B cell (primary cell): ENCODE data around the gene KATNAL2. TPM values are rescaled to one million over a fixed set of nuclear protein-coding genes. Genes with fewer than 3 reads are reported as not detected.
A peak's percentile ranks its signal among the peaks of the same experiment; 100 is the strongest.

Experiments used
- ATAC-seq: fragments of 200-7000 bp; cut with Tn5 transposase; one replicate; pipeline ENCODE4 v1.10.0; 2021; ENCODE audit warnings: low read depth, mild to moderate bottlenecking, moderate number of reproducible peaks, moderate library complexity
- CTCF ChIA-PET: fragments of 350-600 bp; sonication (Branson Sonifier 250); formaldehyde crosslinking; loops from one replicate; lab custom pipeline; 2021; ENCODE audit warnings: antibody characterized with exemption, inconsistent platforms; lab: Charles Lee
- POLR2A ChIA-PET: fragments of 350-600 bp; sonication (Branson Sonifier 250); formaldehyde crosslinking; loops from one replicate; lab custom pipeline; 2021; ENCODE audit warnings: antibody characterized with exemption; lab: Charles Lee
- DNase-seq: peaks from one replicate; pipeline ENCODE4 v3.0.0; 2013
- H2AFZ ChIP-seq: 2 replicates; pipeline ENCODE4 v1.6.1; 2012; ENCODE audit warnings: mild to moderate bottlenecking, low read depth, low read length; ENCODE audit not compliant: insufficient read depth, poor library complexity, severe bottlenecking
- H3K27ac ChIP-seq, 2 donors: 1 replicate in 1 of 2; 2 replicates in 1 of 2; pipeline ENCODE4 v1.5.1; 2012 to 2013; ENCODE audit warnings: low read length in 2 of 2, mild to moderate bottlenecking in 2 of 2, moderate library complexity in 1 of 2
- H3K27me3 ChIP-seq, 4 experiments: fragments of 200-600 bp in 1 of 4; sonication (generic) in 1 of 4; replicated peaks in 1 of 4; 1 replicate in 2 of 4; 2 replicates in 2 of 4; pipeline versions ENCODE4 v1.6.1 to v1.7.0; 2013 to 2016; ENCODE audit warnings: low read length in 3 of 4, mild to moderate bottlenecking in 2 of 4, mixed read lengths in 1 of 4, moderate library complexity in 1 of 4; ENCODE audit not compliant: insufficient read depth in 4 of 4, control insufficient read depth in 3 of 4; ENCODE audit errors: control extremely low read depth in 1 of 4
- H3K36me3 ChIP-seq, 2 experiments: replicated peaks in 1 of 2; 1 replicate in 1 of 2; 2 replicates in 1 of 2; pipeline versions ENCODE4 v1.6.1 to v1.7.1; 2013; ENCODE audit warnings: low read length in 1 of 2; ENCODE audit not compliant: insufficient read depth in 2 of 2, control insufficient read depth in 1 of 2; ENCODE audit errors: control extremely low read depth in 1 of 2, extremely low read depth in 1 of 2
- H3K4me1 ChIP-seq, 2 donors: fragments of 200-600 bp in 1 of 2; sonication (generic) in 1 of 2; 1 replicate in 1 of 2; 2 replicates in 1 of 2; pipeline versions ENCODE4 v1.5.1 to v1.6.1; 2013 to 2017; ENCODE audit warnings: low read length in 2 of 2; ENCODE audit not compliant: control insufficient read depth in 2 of 2, insufficient read depth in 2 of 2
- H3K4me2 ChIP-seq: replicated peaks from 2 replicates; pipeline ENCODE3; 2012; ENCODE audit warnings: mild to moderate bottlenecking, low read depth, low read length; ENCODE audit not compliant: poor library complexity, severe bottlenecking
- H3K4me3 ChIP-seq, 5 experiments: fragments of 200-600 bp in 1 of 5; sonication (generic) in 1 of 5; 1 replicate in 3 of 5; 2 replicates in 2 of 5; pipeline versions ENCODE4 v1.5.1 to v1.7.0; 2011 to 2016; ENCODE audit warnings: low read length in 4 of 5, mild to moderate bottlenecking in 4 of 5, low read depth in 2 of 5, control low read depth in 1 of 5, moderate library complexity in 1 of 5; ENCODE audit not compliant: insufficient read depth in 1 of 5; ENCODE audit errors: control extremely low read depth in 1 of 5, extremely low read depth in 1 of 5
- H3K79me2 ChIP-seq: fragments of 200-600 bp; sonication (generic); one replicate; pipeline ENCODE4 v1.6.0; 2016; ENCODE audit warnings: low read length; ENCODE audit not compliant: control insufficient read depth, insufficient read depth
- H3K9ac ChIP-seq: fragments of 200-600 bp; sonication (generic); 2 replicates; pipeline ENCODE4 v1.6.1; 2017; ENCODE audit warnings: mild to moderate bottlenecking, low read length, moderate library complexity
- H3K9me3 ChIP-seq, 3 donors: one replicate each; pipeline versions ENCODE4 v1.6.1 to v1.7.1; 2013; ENCODE audit warnings: low read length in 2 of 3; ENCODE audit not compliant: control insufficient read depth in 2 of 3, insufficient read depth in 1 of 3; ENCODE audit errors: control extremely low read depth in 1 of 3
- H4K20me1 ChIP-seq: 2 replicates; pipeline ENCODE4 v1.6.0; 2012; ENCODE audit warnings: mild to moderate bottlenecking, low read length; ENCODE audit not compliant: insufficient read depth, control insufficient read depth, poor library complexity, severe bottlenecking
- H3K27ac Mint-ChIP-seq: one replicate; pipeline ENCODE4 v1.8.0; 2021; ENCODE audit warnings: mixed read lengths
- H3K27me3 Mint-ChIP-seq: one replicate; pipeline ENCODE4 v1.8.0; 2021; ENCODE audit warnings: mixed read lengths
- H3K4me1 Mint-ChIP-seq: one replicate; pipeline ENCODE4 v1.8.0; 2021; ENCODE audit warnings: mixed read lengths
- H3K4me3 Mint-ChIP-seq: one replicate; pipeline ENCODE4 v1.8.0; 2021; ENCODE audit warnings: mixed read lengths
- H3K9me3 Mint-ChIP-seq: one replicate; pipeline ENCODE4 v1.8.0; 2022; ENCODE audit warnings: mixed read lengths; ENCODE audit not compliant: insufficient read depth
- EZH2 ChIP-seq: IDR thresholded peaks from 2 replicates; pipeline ENCODE4 v1.6.1; 2012; ENCODE audit warnings: borderline replicate concordance, low read depth, mild to moderate bottlenecking, moderate library complexity, low read length; ENCODE audit not compliant: insufficient read depth, poor library complexity, severe bottlenecking
- WGBS: methylation state at CpG from one replicate; pipeline ENCODE4 v1.1.5; 2013; ENCODE audit warnings: missing lambda C conversion rate; ENCODE audit not compliant: insufficient coverage; 5-methylcytosine and 5-hydroxymethylcytosine counted together
- intact Hi-C: fragments of 100-400 bp; cut with micrococcal nuclease; formaldehyde crosslinking; loops from one replicate; pipeline ENCODE4 v1.10.0; 2022
- polyA plus RNA-seq: library from polyadenylated mRNA; depleted of rRNA; stranded (reverse); fragments of >200 nt; gene quantifications from 2 replicates; pipeline ENCODE4 v1.2.3, GENCODE V29; 2012
- total RNA-seq, 2 donors: library from RNA; stranded (reverse); fragments of 120-200 nt in 1 of 2; gene quantifications; 1 replicate in 1 of 2; 2 replicates in 1 of 2; pipeline versions ENCODE4 v1.2.3 to v1.2.4, GENCODE V29; 2013 to 2022
- TF ChIP-seq, protein P1 (sequence below): fragments of 200-600 bp; IDR thresholded peaks from one replicate; pipeline ENCODE4 v1.8.0; 2022; ENCODE audit warnings: antibody characterized with exemption, mild to moderate bottlenecking

Gene KATNAL2
- total and polyA plus RNA-seq, 2 donors (not counting 1 experiment from before 2014, with no cell fraction given), result 1.3 to 3.1 TPM

DNA sequence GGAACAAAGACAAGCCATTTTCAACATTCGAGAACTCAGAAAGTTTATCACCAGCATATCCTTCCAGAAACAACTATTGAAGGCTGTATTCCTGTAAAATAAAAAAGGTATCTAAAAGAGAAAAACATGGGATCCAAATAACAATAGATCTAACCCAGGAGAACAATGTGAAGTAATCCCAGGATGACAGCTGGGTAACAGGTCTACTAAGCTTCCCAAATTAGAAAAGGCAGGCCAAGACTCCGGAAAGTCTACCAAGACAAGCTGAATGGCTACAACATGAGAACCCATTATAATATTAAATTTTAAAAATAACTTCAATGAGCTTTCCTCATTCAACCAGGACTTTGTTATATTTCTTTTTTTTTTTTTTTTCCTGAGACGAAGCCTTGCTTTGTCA is 6.5 kb upstream of the KATNAL2 start:
- Histone ChIP-seq H3K9me3 (no peaks in the 10 kb centered on the region), H4K20me1 (peaks cover 11% of the 10 kb centered on the region), H3K4me3 (no peak overlapping the region), H2AFZ (no peak overlapping the region), H3K4me1 (peaks cover 2 to 7% of the 10 kb centered on the region in 2 donors), H3K27me3 (no peaks in the 10 kb centered on the region), H3K9ac (no peak overlapping the region), H3K36me3 (no peaks in the 10 kb centered on the region), H3K79me2 (peaks cover 84% of the 10 kb centered on the region), H3K4me2 (no peak overlapping the region), H3K27ac (no peak overlapping the region)
- DNase-seq, result no peak
- Mint-ChIP-seq H3K27ac (no peak overlapping the region), H3K9me3 (no peaks in the 10 kb centered on the region), H3K27me3 (no peaks in the 10 kb centered on the region), H3K4me3 (no peak overlapping the region), H3K4me1 (peaks cover 34% of the 10 kb centered on the region)
- ChIA-PET CTCF (interaction anchor here (0.7 kb wide), 1 partner anchor 224 kb away, joined by 3 read pairs; no protein-coding TSS in a partner anchor), POLR2A (no interaction called here)
- TF ChIP-seq EZH2, result no peak
- TF ChIP-seq, protein P1, sequence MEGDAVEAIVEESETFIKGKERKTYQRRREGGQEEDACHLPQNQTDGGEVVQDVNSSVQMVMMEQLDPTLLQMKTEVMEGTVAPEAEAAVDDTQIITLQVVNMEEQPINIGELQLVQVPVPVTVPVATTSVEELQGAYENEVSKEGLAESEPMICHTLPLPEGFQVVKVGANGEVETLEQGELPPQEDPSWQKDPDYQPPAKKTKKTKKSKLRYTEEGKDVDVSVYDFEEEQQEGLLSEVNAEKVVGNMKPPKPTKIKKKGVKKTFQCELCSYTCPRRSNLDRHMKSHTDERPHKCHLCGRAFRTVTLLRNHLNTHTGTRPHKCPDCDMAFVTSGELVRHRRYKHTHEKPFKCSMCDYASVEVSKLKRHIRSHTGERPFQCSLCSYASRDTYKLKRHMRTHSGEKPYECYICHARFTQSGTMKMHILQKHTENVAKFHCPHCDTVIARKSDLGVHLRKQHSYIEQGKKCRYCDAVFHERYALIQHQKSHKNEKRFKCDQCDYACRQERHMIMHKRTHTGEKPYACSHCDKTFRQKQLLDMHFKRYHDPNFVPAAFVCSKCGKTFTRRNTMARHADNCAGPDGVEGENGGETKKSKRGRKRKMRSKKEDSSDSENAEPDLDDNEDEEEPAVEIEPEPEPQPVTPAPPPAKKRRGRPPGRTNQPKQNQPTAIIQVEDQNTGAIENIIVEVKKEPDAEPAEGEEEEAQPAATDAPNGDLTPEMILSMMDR, result no peak
- intact Hi-C loops, result no loop called here
- 100% methylated on average over 1 of the region's 3 CpGs for WGBS
- no peak for ATAC-seq

DNA sequence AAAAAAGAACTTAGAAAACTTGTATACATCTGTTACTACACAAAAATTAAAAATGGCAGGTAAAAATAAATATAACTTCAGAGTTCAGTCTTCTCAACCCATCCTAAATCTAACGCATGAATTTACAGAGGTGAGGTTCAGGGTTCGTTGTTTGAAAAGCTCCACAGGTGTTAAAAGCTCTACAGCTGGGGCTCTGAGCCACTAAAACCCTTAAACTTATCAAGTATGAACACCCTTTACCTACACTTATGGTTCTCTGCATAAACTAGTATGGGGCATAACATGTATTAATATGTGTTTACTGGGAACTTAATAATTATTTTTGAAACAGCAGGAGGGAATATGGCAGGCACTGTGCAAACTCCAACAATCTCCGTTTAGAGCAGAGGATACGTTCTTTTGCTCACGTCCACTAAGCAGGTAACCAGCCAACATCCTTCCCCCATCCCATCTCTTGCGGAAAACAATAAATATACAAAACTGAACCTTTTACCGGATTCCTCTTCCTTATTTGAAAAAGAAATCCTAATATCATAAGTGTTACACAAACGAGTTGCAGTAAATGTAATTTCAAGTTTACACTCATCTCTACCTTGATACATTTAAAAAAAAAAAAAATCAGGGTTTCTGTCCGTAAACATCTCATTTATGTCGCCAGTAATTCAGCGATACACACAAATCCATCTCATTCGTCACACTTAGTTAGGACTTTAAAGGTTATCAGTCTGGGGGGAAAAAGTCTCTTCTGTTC is 1.4 kb upstream of the KATNAL2 start:
- H3K4me3 ChIP-seq, result peak overlapping the region; percentile 51 to 79 (median 73)
- peak overlapping the region in 1 of 2 donors; percentile 81 for H3K27ac ChIP-seq
- Mint-ChIP-seq H3K27me3 (no peaks in the 10 kb centered on the region), H3K4me1 (peaks cover 42% of the 10 kb centered on the region), H3K27ac (peak overlapping the region; percentile 92), H3K9me3 (no peaks in the 10 kb centered on the region), H3K4me3 (peak overlapping the region; percentile 95)
- TF ChIP-seq, protein P1, result no peak
- TF ChIP-seq EZH2, result no peak
- peak overlapping the region; percentile 72 for H3K9ac ChIP-seq
- peaks cover 56% of the 10 kb centered on the region for H3K79me2 ChIP-seq
- ChIA-PET POLR2A (no interaction called here), CTCF (no interaction called here)
- intact Hi-C loops, result loop anchor here (2.0 kb wide), 3 partner anchors 261 to 747 kb away; partner anchors contain the start of gene IER3IP1
- H4K20me1 ChIP-seq, result peaks cover 11% of the 10 kb centered on the region
- H3K9me3 ChIP-seq, result no peaks in the 10 kb centered on the region
- H3K4me2 ChIP-seq, result peak overlapping the region; percentile 90
- H2AFZ ChIP-seq, result peak overlapping the region; percentile 87
- no peak for DNase-seq
- no peaks in the 10 kb centered on the region for H3K27me3 ChIP-seq
- ATAC-seq, result no peak
- peaks cover 10 to 25% of the 10 kb centered on the region in 2 donors for H3K4me1 ChIP-seq
- no peaks in the 10 kb centered on the region for H3K36me3 ChIP-seq
- 88% methylated on average over 3 of the region's 12 CpGs for WGBS
